Right lobe of liver (tissue), 6 donors: ENCODE measurements around the gene VSIG4. TPM values are rescaled to one million over a fixed set of nuclear protein-coding genes. Genes with fewer than 3 reads are reported as not detected.

Experiments used
- ATAC-seq, 4 donors: fragments of 200-7000 bp; cut with Tn5 transposase; one replicate each; pipeline ENCODE4 v1.9.1; 2020; ENCODE audit warnings: mild to moderate bottlenecking in 4 of 4, moderate library complexity in 4 of 4
- DNase-seq, 3 donors: peaks; one replicate each; pipeline ENCODE4 v3.0.0-alpha.2; 2020
- H3K27ac ChIP-seq, 3 donors: fragments of 200-600 bp; one replicate each; pipeline ENCODE4 v1.8.0; 2022
- H3K27me3 ChIP-seq, 2 donors: fragments of 200-600 bp; one replicate each; pipeline ENCODE4 v1.8.0; 2022
- H3K36me3 ChIP-seq, 4 donors: fragments of 200-600 bp; sonication (generic) in 1 of 4; one replicate each; pipeline versions ENCODE4 v1.5.1 to v1.8.0; 2017 to 2022; ENCODE audit warnings: control low read depth in 1 of 4
- H3K4me1 ChIP-seq, 4 donors: fragments of 200-600 bp; sonication (generic) in 1 of 4; one replicate each; pipeline versions ENCODE4 v1.5.1 to v1.8.0; 2017 to 2022; ENCODE audit warnings: control low read depth in 1 of 4
- H3K4me3 ChIP-seq, 3 donors: fragments of 200-600 bp; one replicate each; pipeline ENCODE4 v1.8.0; 2022
- H3K9me3 ChIP-seq, 4 donors: fragments of 200-600 bp; sonication (generic) in 1 of 4; one replicate each; pipeline versions ENCODE4 v1.5.1 to v1.8.0; 2017 to 2022; ENCODE audit warnings: control low read depth in 1 of 4
- CTCF ChIP-seq, 4 donors: fragments of 200-600 bp in 3 of 4; fragments of 450-650 bp in 1 of 4; IDR thresholded peaks; one replicate each; pipeline versions ENCODE4 v1.5.1 to v1.8.0; 2016 to 2022; ENCODE audit warnings: antibody characterized with exemption in 4 of 4, mild to moderate bottlenecking in 2 of 4
- POLR2A ChIP-seq: fragments of 450-650 bp; IDR thresholded peaks from one replicate; pipeline ENCODE4 v1.6.1; 2017; ENCODE audit warnings: antibody characterized with exemption, mild to moderate bottlenecking
- WGBS: methylation state at CpG from one replicate; pipeline ENCODE4 v1.1.6; 2018; ENCODE audit warnings: low coverage, low lambda C conversion rate; ENCODE audit not compliant: insufficient coverage; ENCODE audit errors: missing lambda C conversion rate; 5-methylcytosine and 5-hydroxymethylcytosine counted together
- intact Hi-C, 2 donors: fragments of 100-400 bp; cut with DNase I; formaldehyde crosslinking; loops; one replicate each; pipeline versions ENCODE4 v1.11.2 to v1.14.1; 2022
- total RNA-seq, 6 experiments: library from RNA; depleted of rRNA in 2 of 6; stranded (reverse); fragments of >200 nt in 2 of 6; fragmentation: NEBNext Ultra II Directional in 3 of 6; extraction: Animal tissue kit (Norgen Biotek cat#: 25700) in 3 of 6; gene quantifications; one replicate each; pipeline versions ENCODE4 v1.1.0 to v1.2.4, GENCODE V29; 2016 to 2023
- donor health status: DM: no; HTN: yes; CAD: no.
- donor health status: DM: no; HTN: no; CAD: no.
- donor health status: DM: no; HTN: no; CAD: no.
- donor health status: DM: no; HTN: yes; CAD: no.
- donor health status: DM: no; HTN: yes; CAD: no.

Gene VSIG4
- total RNA-seq, 6 experiments from 2014 or later: 16.9 to 50.2 (median 31.4) TPM

- DNase-seq (no peak), ATAC-seq (no peak)
- WGBS: 82% methylated on average over 3 of the region's 3 CpGs
- Histone ChIP-seq H3K27me3 (no peaks in the 10 kb centered on the region), H3K4me3 (no peak overlapping the region), H3K9me3 (no peaks in the 10 kb centered on the region), H3K36me3 (no peaks in the 10 kb centered on the region), H3K27ac (no peak overlapping the region), H3K4me1 (no peaks in the 10 kb centered on the region)
- TF ChIP-seq POLR2A (no peak), CTCF (IDR thresholded peaks at IDR 0.05) (no peak)
- intact Hi-C loops: no loop called here
Observed at GRCh38 chrX:66009231-66009845, 30.5 kb downstream of the VSIG4 start.

- no peaks in the 10 kb centered on the region for H3K4me1 ChIP-seq
- 53% methylated on average over 3 of the region's 3 CpGs for WGBS
Observed at GRCh38 chrX:66008328-66008970, 31.4 kb downstream of the VSIG4 start.

GRCh38 chrX:66007851-66008250 lies 32.0 kb downstream of the VSIG4 start:
- Histone ChIP-seq H3K27me3 (no peaks in the 10 kb centered on the region), H3K4me1 (no peaks in the 10 kb centered on the region), H3K9me3 (no peaks in the 10 kb centered on the region), H3K4me3 (no peak overlapping the region), H3K27ac (no peak overlapping the region), H3K36me3 (no peaks in the 10 kb centered on the region)
- ATAC-seq (no peak), DNase-seq (no peak)
- intact Hi-C loops: no loop called here
- TF ChIP-seq CTCF (IDR thresholded peaks at IDR 0.05) (no peak), POLR2A (no peak)

More at GRCh38 chrX:66008328-66008970, 31.4 kb downstream of the VSIG4 start:
- TF ChIP-seq CTCF (IDR thresholded peaks at IDR 0.05): no peak
- no peak for TF ChIP-seq POLR2A
- Histone ChIP-seq H3K4me3 (no peak overlapping the region), H3K36me3 (no peaks in the 10 kb centered on the region), H3K9me3 (no peaks in the 10 kb centered on the region), H3K27me3 (no peaks in the 10 kb centered on the region), H3K27ac (no peak overlapping the region)
- ATAC-seq: no peak
- no peak for DNase-seq
- intact Hi-C loops: no loop called here

- no peaks in the 10 kb centered on the region for H3K4me1 ChIP-seq
- H3K4me3 ChIP-seq: no peak overlapping the region
- no peaks in the 10 kb centered on the region for H3K36me3 ChIP-seq
- DNase-seq: no peak
- ATAC-seq: peak in 1 of 4 donors; percentile 26
- H3K9me3 ChIP-seq: no peaks in the 10 kb centered on the region
- TF ChIP-seq POLR2A (no peak), CTCF (IDR thresholded peaks at IDR 0.05) (no peak)
- WGBS: 49% methylated on average over 4 of the region's 4 CpGs
- H3K27me3 ChIP-seq: no peaks in the 10 kb centered on the region
- H3K27ac ChIP-seq: no peak overlapping the region
- intact Hi-C loops: no loop called here
Observed at GRCh38 chrX:66005830-66006449, 33.9 kb downstream of the VSIG4 start.
